ENCODE results near the gene ABCA13.

The ABCA13 gene

DNA sequence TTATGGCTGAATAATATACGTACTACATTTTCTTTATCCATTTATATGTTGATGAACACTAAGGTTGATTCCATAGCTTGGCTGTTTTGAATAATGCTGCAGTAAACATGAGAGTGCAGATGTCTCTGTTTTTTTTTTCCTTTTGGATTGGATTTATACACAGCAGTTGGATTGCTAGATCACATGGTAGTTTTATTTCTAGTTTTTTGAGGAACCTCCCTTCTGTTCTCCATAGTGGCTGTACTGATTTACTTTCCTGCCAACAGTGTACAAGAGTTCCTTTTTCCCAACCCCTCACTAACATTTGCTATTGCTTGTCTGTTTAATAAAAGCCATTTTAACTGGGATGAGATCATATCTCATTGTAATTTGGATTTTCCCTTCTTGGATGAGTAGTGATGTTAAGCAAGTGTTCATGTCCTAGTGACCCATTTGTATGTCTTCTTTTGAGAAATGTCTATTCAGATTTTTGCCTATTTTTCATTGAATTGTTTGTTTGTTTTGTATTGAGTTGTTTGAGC, 36.0 kb downstream of the ABCA13 start:
- no peak for TF ChIP-seq EZH2phosphoT487 (IDR thresholded peaks at IDR 0.05; ENCODE audit: borderline replicate concordance, low read length)
- TF ChIP-seq, protein P1, sequence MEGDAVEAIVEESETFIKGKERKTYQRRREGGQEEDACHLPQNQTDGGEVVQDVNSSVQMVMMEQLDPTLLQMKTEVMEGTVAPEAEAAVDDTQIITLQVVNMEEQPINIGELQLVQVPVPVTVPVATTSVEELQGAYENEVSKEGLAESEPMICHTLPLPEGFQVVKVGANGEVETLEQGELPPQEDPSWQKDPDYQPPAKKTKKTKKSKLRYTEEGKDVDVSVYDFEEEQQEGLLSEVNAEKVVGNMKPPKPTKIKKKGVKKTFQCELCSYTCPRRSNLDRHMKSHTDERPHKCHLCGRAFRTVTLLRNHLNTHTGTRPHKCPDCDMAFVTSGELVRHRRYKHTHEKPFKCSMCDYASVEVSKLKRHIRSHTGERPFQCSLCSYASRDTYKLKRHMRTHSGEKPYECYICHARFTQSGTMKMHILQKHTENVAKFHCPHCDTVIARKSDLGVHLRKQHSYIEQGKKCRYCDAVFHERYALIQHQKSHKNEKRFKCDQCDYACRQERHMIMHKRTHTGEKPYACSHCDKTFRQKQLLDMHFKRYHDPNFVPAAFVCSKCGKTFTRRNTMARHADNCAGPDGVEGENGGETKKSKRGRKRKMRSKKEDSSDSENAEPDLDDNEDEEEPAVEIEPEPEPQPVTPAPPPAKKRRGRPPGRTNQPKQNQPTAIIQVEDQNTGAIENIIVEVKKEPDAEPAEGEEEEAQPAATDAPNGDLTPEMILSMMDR (IDR thresholded peaks at IDR 0.05; ENCODE audit: low read depth, low read length, poor library complexity, severe bottlenecking), result no peak
- no peaks in the 10 kb centered on the region for H3K4me1 ChIP-seq (ENCODE audit: control insufficient read depth, low read length)
- no peak overlapping the region for H3K4me2 ChIP-seq (ENCODE audit: low read length)
- H3K9me3 ChIP-seq (ENCODE audit: control insufficient read depth, insufficient read depth, low read length), result no peaks in the 10 kb centered on the region
- H4K20me1 ChIP-seq (ENCODE audit: control insufficient read depth, insufficient read depth, low read depth, low read length), result no peaks in the 10 kb centered on the region
- H3K27ac ChIP-seq (ENCODE audit: low read depth, low read length), result no peak overlapping the region
- H3K27me3 ChIP-seq (ENCODE audit: control insufficient read depth, low read length), result no peaks in the 10 kb centered on the region
- H3K9me2 ChIP-seq (replicated peaks; ENCODE audit: control insufficient read depth, low read length), result no peaks in the 10 kb centered on the region
- H3K36me3 ChIP-seq (ENCODE audit: control insufficient read depth, low read length), result no peaks in the 10 kb centered on the region
- H3F3A ChIP-seq (ENCODE audit: control insufficient read depth, insufficient read depth), result no peaks in the 10 kb centered on the region
- no peak overlapping the region for H3K4me3 ChIP-seq (ENCODE audit: low read length)
- no peaks in the 10 kb centered on the region for H3K79me2 ChIP-seq (ENCODE audit: control insufficient read depth, low read length)

DNA sequence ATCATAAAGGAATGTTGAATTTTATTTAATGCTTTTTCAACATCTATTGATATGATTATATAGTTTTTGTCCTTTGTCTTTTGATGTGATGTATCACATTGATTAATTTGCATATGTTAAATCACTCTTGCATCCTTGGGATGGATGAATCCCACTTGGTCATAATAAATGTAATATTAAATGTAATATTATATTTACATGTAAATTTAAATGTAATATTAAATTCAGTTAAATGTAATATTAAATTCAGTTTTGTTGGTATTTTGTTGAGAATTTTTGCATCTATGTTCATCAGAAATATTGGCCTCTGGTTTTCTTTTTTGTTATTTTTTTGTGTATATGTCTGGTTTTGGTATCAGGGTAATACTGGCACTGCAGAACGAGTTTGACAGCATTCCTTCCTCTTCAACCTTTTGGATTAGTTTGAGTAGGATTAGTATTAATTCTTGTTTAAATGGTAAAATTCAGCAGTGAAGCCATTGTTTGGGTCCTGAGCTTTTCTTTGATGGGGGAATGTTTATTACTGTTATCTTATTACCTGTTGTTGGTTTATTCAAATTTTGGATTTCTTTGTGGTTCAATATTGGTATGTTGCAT, 37.8 kb downstream of the ABCA13 start:
- no peak overlapping the region for H3K4me3 ChIP-seq (ENCODE audit: low read length)
- no peaks in the 10 kb centered on the region for H3K9me2 ChIP-seq (replicated peaks; ENCODE audit: control insufficient read depth, low read length)
- H3K36me3 ChIP-seq (ENCODE audit: control insufficient read depth, low read length), result no peaks in the 10 kb centered on the region
- no peaks in the 10 kb centered on the region for H3F3A ChIP-seq (ENCODE audit: control insufficient read depth, insufficient read depth)
- TF ChIP-seq, protein P1 (IDR thresholded peaks at IDR 0.05; ENCODE audit: low read depth, low read length, poor library complexity, severe bottlenecking), result no peak
- TF ChIP-seq EZH2phosphoT487 (IDR thresholded peaks at IDR 0.05; ENCODE audit: borderline replicate concordance, low read length), result no peak
- no peaks in the 10 kb centered on the region for H3K9me3 ChIP-seq (ENCODE audit: control insufficient read depth, insufficient read depth, low read length)
- no peaks in the 10 kb centered on the region for H4K20me1 ChIP-seq (ENCODE audit: control insufficient read depth, insufficient read depth, low read depth, low read length)
- no peak overlapping the region for H3K27ac ChIP-seq (ENCODE audit: low read depth, low read length)
- H3K4me2 ChIP-seq (ENCODE audit: low read length), result no peak overlapping the region
- no peaks in the 10 kb centered on the region for H3K4me1 ChIP-seq (ENCODE audit: control insufficient read depth, low read length)
- no peaks in the 10 kb centered on the region for H3K79me2 ChIP-seq (ENCODE audit: control insufficient read depth, low read length)
- no peaks in the 10 kb centered on the region for H3K27me3 ChIP-seq (ENCODE audit: control insufficient read depth, low read length)

DNA sequence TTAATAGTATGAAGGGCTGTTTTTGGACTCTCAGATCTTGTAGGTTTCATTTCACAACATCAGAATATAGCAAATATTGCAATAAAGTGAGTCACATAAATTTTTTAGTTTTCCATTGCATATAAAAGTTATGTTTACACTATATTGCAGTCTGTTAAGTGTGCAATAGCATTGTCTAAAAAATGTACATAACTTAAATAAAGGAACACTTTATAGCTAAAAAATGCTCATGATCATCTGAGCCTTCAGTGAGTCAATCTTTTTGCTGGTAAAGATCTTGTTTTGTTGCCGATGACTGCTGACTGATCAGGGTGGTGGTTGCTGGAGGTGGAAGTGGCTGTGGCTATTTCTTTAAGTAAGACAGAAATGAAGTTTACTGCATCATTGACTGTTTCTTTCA, 42.0 kb downstream of the ABCA13 start:
- no peak for TF ChIP-seq EZH2phosphoT487 (IDR thresholded peaks at IDR 0.05; ENCODE audit: borderline replicate concordance, low read length)
- TF ChIP-seq, protein P1 (IDR thresholded peaks at IDR 0.05; ENCODE audit: low read depth, low read length, poor library complexity, severe bottlenecking), result no peak
- Histone ChIP-seq H3K4me2 (ENCODE audit: low read length) (no peak overlapping the region), H3K9me3 (ENCODE audit: control insufficient read depth, insufficient read depth, low read length) (no peaks in the 10 kb centered on the region), H3K4me3 (ENCODE audit: low read length) (no peak overlapping the region), H3K36me3 (ENCODE audit: control insufficient read depth, low read length) (no peaks in the 10 kb centered on the region), H3K79me2 (ENCODE audit: control insufficient read depth, low read length) (no peaks in the 10 kb centered on the region), H3F3A (ENCODE audit: control insufficient read depth, insufficient read depth) (no peaks in the 10 kb centered on the region), H3K27me3 (ENCODE audit: control insufficient read depth, low read length) (no peaks in the 10 kb centered on the region), H3K4me1 (ENCODE audit: control insufficient read depth, low read length) (no peaks in the 10 kb centered on the region), H3K27ac (ENCODE audit: low read depth, low read length) (no peak overlapping the region), H3K9me2 (replicated peaks; ENCODE audit: control insufficient read depth, low read length) (no peaks in the 10 kb centered on the region), H4K20me1 (ENCODE audit: control insufficient read depth, insufficient read depth, low read depth, low read length) (no peaks in the 10 kb centered on the region)

Measured in DOHH2 (cell line).